Upper lobe of right lung (tissue), 1 donor: ENCODE results near the gene MYOT. TPM values are rescaled to one million over a fixed set of nuclear protein-coding genes. Genes with fewer than 3 reads are reported as not detected.
"Not testable (repeated sequence)": the region's sequence is repeated elsewhere in the genome, so short reads cannot be mapped to it uniquely, and the experiment has no call there.

Source experiments
- ATAC-seq: fragments of 200-7000 bp; cut with Tn5 transposase; one replicate; pipeline ENCODE4 v1.9.1; 2020; ENCODE audit warnings: mild to moderate bottlenecking, moderate library complexity
- DNase-seq: peaks from one replicate; pipeline ENCODE4 v3.0.0-alpha.2; 2020
- H3K27ac ChIP-seq: fragments of 200-600 bp; one replicate; pipeline ENCODE4 v1.8.0; 2022
- H3K27me3 ChIP-seq: fragments of 200-600 bp; one replicate; pipeline ENCODE4 v1.8.0; 2022; ENCODE audit warnings: mild to moderate bottlenecking
- H3K36me3 ChIP-seq: fragments of 200-600 bp; one replicate; pipeline ENCODE4 v1.8.0; 2022
- H3K4me1 ChIP-seq: fragments of 200-600 bp; one replicate; pipeline ENCODE4 v1.8.0; 2022
- H3K4me3 ChIP-seq: fragments of 200-600 bp; one replicate; pipeline ENCODE4 v1.8.0; 2022; ENCODE audit warnings: mild to moderate bottlenecking
- H3K9me3 ChIP-seq: fragments of 200-600 bp; one replicate; pipeline ENCODE4 v1.8.0; 2022
- CTCF ChIP-seq: fragments of 200-600 bp; IDR thresholded peaks from one replicate; pipeline ENCODE4 v1.8.0; 2022; ENCODE audit warnings: antibody characterized with exemption
- intact Hi-C: fragments of 100-400 bp; cut with DNase I; formaldehyde crosslinking; loops from one replicate; pipeline ENCODE4 v1.11.0; 2022
- total RNA-seq: library from RNA; stranded (reverse); fragmentation: NEBNext Ultra II Directional; extraction: Animal tissue kit (Norgen Biotek cat#: 25700); gene quantifications from one replicate; pipeline ENCODE4 v1.2.1, GENCODE V29; 2021
- donor health status: DM: no; HTN: yes; CAD: no; lungs with severe emphysema.

MYOT gene
- total RNA-seq, 1 donor from 2014 or later = not detected

- H3K36me3 ChIP-seq = no peaks in the 10 kb centered on the region
- DNase-seq (no peak), ATAC-seq (no peak)
- intact Hi-C loops = no loop called here
- no peaks in the 10 kb centered on the region for H3K4me1 ChIP-seq
- TF ChIP-seq CTCF = no peak
- H3K9me3 ChIP-seq = no peaks in the 10 kb centered on the region
- no peaks in the 10 kb centered on the region for H3K27me3 ChIP-seq
- no peak overlapping the region for H3K27ac ChIP-seq
- no peak overlapping the region for H3K4me3 ChIP-seq
These were observed 28.7 kb upstream of the MYOT start for GRCh38 chr5:137838976-137839375.

- Histone ChIP-seq H3K4me1 (no peaks in the 10 kb centered on the region), H3K9me3 (no peaks in the 10 kb centered on the region), H3K27ac (no peak overlapping the region), H3K4me3 (no peak overlapping the region), H3K36me3 (no peaks in the 10 kb centered on the region), H3K27me3 (no peaks in the 10 kb centered on the region)
- ATAC-seq = no peak
- no peak for TF ChIP-seq CTCF
- intact Hi-C loops = no loop called here
- DNase-seq = no peak
These were observed 25.4 kb upstream of the MYOT start for GRCh38 chr5:137842296-137842695.

- Histone ChIP-seq H3K36me3 (no peaks in the 10 kb centered on the region), H3K27me3 (no peaks in the 10 kb centered on the region), H3K9me3 (no peaks in the 10 kb centered on the region), H3K27ac (no peak overlapping the region), H3K4me3 (no peak overlapping the region), H3K4me1 (no peaks in the 10 kb centered on the region)
- ATAC-seq = no peak
- intact Hi-C loops = no loop called here
- no peak for TF ChIP-seq CTCF
- no peak for DNase-seq
These were observed 23.9 kb upstream of the MYOT start for GRCh38 chr5:137843676-137844299.

- no peak overlapping the region for H3K27ac ChIP-seq
- TF ChIP-seq CTCF = no peak
- H3K4me3 ChIP-seq = no peak overlapping the region
- no peaks in the 10 kb centered on the region for H3K27me3 ChIP-seq
- no peak for DNase-seq
- no peaks in the 10 kb centered on the region for H3K36me3 ChIP-seq
- H3K4me1 ChIP-seq = no peaks in the 10 kb centered on the region
- intact Hi-C loops = no loop called here
- no peak for ATAC-seq
- H3K9me3 ChIP-seq = no peaks in the 10 kb centered on the region
These were observed 22.2 kb upstream of the MYOT start for GRCh38 chr5:137845472-137845871.

GRCh38 chr5:137847687-137848086, 20.0 kb upstream of the MYOT start:
- no peak overlapping the region for H3K4me3 ChIP-seq
- H3K27me3 ChIP-seq = no peaks in the 10 kb centered on the region
- H3K36me3 ChIP-seq = no peaks in the 10 kb centered on the region
- ATAC-seq (no peak), DNase-seq (no peak)
- TF ChIP-seq CTCF = no peak
- intact Hi-C loops = no loop called here
- H3K9me3 ChIP-seq = no peaks in the 10 kb centered on the region
- no peak overlapping the region for H3K27ac ChIP-seq
- no peaks in the 10 kb centered on the region for H3K4me1 ChIP-seq

GRCh38 chr5:137853165-137853564, 14.5 kb upstream of the MYOT start:
- DNase-seq, ATAC-seq, H3K4me1 ChIP-seq, intact Hi-C loops, H3K36me3 ChIP-seq, H3K9me3 ChIP-seq, H3K27ac ChIP-seq, H3K27me3 ChIP-seq, H3K4me3 ChIP-seq: not testable (repeated sequence)
